BJ (cell line): ENCODE measurements around the gene JAGN1. TPM values are rescaled to one million over a fixed set of nuclear protein-coding genes. Genes with fewer than 3 reads are reported as not detected.
A peak's percentile ranks its signal among the peaks of the same experiment; 100 is the strongest.

Experiments used
- CTCF ChIA-PET: fragments of 350-600 bp; formaldehyde crosslinking; extraction: SDS; loops from one replicate; lab custom pipeline; 2021; ENCODE audit warnings: antibody characterized with exemption, inconsistent platforms; lab: Yijun Ruan, JAX
- POLR2A ChIA-PET: fragments of 300-600 bp; sonication (Branson Sonifier 250); formaldehyde crosslinking; extraction: SDS; loops from one replicate; lab custom pipeline; 2021; ENCODE audit warnings: antibody characterized with exemption; lab: Charles Lee
- DNase-seq: peaks from one replicate; pipeline ENCODE4 v3.0.0-alpha.2; 2011; ENCODE audit warnings: low read depth
- H3K27me3 ChIP-seq: 2 replicates; pipeline ENCODE4 v1.6.0; 2011; ENCODE audit warnings: low read length; ENCODE audit not compliant: control insufficient read depth, insufficient read depth
- H3K36me3 ChIP-seq: 2 replicates; pipeline ENCODE4 v1.5.1; 2011; ENCODE audit warnings: low read length; ENCODE audit not compliant: control insufficient read depth, insufficient read depth
- H3K4me3 ChIP-seq: 2 replicates; pipeline ENCODE4 v1.5.1; 2011; ENCODE audit warnings: low read depth, mild to moderate bottlenecking, control low read depth, low read length
- polyA plus RNA-seq: library from polyadenylated mRNA; depleted of rRNA; stranded (reverse); fragments of >200 nt; gene quantifications from 2 replicates; pipeline ENCODE4 v1.2.3, GENCODE V29; 2011
- TF ChIP-seq, protein P1 (sequence below): IDR thresholded peaks from 2 replicates; pipeline ENCODE4 v1.5.1; 2011; ENCODE audit warnings: low read depth, mild to moderate bottlenecking, control low read depth, inconsistent platforms, low read length, moderate library complexity; ENCODE audit not compliant: insufficient read depth

The JAGN1 gene
- polyA plus RNA-seq, 1 experiment = 47.2 TPM

DNA sequence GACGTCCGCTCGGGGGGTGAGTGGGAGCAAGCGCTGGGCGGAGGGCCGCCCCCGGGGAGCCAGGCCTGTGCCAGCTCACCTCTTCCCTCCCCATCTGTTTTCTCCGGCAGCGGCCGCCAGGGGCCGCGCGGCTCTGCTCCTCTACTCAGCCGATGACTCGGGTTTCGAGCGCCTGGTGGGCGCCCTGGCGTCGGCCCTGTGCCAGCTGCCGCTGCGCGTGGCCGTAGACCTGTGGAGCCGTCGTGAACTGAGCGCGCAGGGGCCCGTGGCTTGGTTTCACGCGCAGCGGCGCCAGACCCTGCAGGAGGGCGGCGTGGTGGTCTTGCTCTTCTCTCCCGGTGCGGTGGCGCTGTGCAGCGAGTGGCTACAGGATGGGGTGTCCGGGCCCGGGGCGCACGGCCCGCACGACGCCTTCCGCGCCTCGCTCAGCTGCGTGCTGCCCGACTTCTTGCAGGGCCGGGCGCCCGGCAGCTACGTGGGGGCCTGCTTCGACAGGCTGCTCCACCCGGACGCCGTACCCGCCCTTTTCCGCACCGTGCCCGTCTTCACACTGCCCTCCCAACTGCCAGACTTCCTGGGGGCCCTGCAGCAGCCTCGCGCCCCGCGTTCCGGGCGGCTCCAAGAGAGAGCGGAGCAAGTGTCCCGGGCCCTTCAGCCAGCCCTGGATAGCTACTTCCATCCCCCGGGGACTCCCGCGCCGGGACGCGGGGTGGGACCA lies 42.6 kb downstream of the JAGN1 start:
- H3K36me3 ChIP-seq = peaks cover 16% of the 10 kb centered on the region
- ChIA-PET POLR2A (interaction anchor here (0.6 to 0.9 kb wide), 6 partner anchors 8 to 290 kb away, joined by 3 to 4 read pairs (median 3); no protein-coding TSS in a partner anchor), CTCF (interaction anchor here (0.6 to 5.3 kb wide), 33 partner anchors 8 to 370 kb away, joined by 3 to 29 read pairs (median 4); partner anchors contain the start of genes FANCD2, IL17RC and RPUSD3)
- no peaks in the 10 kb centered on the region for H3K27me3 ChIP-seq
- DNase-seq = no peak
- TF ChIP-seq, protein P1, sequence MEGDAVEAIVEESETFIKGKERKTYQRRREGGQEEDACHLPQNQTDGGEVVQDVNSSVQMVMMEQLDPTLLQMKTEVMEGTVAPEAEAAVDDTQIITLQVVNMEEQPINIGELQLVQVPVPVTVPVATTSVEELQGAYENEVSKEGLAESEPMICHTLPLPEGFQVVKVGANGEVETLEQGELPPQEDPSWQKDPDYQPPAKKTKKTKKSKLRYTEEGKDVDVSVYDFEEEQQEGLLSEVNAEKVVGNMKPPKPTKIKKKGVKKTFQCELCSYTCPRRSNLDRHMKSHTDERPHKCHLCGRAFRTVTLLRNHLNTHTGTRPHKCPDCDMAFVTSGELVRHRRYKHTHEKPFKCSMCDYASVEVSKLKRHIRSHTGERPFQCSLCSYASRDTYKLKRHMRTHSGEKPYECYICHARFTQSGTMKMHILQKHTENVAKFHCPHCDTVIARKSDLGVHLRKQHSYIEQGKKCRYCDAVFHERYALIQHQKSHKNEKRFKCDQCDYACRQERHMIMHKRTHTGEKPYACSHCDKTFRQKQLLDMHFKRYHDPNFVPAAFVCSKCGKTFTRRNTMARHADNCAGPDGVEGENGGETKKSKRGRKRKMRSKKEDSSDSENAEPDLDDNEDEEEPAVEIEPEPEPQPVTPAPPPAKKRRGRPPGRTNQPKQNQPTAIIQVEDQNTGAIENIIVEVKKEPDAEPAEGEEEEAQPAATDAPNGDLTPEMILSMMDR = peak; percentile 89
- H3K4me3 ChIP-seq = peak overlapping the region; percentile 53

DNA sequence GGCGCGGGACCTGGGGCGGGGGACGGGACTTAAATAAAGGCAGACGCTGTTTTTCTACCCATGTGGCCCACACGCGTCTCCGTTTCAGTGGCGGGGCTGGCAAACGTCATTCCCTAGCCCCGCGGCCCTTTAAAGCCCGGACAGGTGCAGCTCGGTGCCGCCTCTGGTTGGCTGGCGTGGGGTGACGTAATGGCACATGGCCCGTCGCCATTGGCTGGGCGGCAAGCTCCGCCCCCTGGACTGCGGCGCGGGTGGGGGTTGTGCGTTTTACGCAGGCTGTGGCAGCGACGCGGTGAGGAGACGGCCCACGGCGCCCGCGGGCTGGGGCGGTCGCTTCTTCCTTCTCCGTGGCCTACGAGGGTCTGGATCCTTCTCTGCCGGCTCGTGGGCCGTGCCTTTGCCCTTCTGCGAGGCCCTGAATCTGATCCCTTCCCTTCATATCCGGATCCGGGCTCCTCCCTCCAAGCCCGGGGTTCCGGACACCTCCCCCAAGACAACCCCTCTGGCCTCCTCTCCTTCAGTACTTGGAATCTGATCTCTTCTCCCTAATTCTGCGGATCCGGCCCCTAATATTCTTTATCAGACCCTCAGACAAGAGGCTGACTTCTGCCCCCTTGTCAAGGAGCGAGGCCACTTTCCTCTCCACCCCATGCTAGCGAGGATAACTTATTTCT lies 43.3 kb downstream of the JAGN1 start, which contains the start of gene CRELD1:
Gene CRELD1, plus strand, starts transcription at position 274 of the 674 bp plus-strand sequence. CDS start 605 bp downstream, outside the sequence.
- CTCF ChIA-PET = interaction anchor here (0.6 to 5.3 kb wide), 19 partner anchors 8 to 370 kb away, joined by 3 to 29 read pairs (median 5); partner anchors contain the start of genes IL17RC and RPUSD3
- POLR2A ChIA-PET = interaction anchor here (0.6 to 0.9 kb wide), 5 partner anchors 8 to 289 kb away, joined by 3 to 4 read pairs (median 3); no protein-coding TSS in a partner anchor
- DNase-seq = peak; percentile 46
- Histone ChIP-seq H3K27me3 (no peaks in the 10 kb centered on the region), H3K36me3 (peaks cover 11% of the 10 kb centered on the region), H3K4me3 (peak within 1 kb of the TSS; percentile 53)
- TF ChIP-seq, protein P1 = no peak

DNA sequence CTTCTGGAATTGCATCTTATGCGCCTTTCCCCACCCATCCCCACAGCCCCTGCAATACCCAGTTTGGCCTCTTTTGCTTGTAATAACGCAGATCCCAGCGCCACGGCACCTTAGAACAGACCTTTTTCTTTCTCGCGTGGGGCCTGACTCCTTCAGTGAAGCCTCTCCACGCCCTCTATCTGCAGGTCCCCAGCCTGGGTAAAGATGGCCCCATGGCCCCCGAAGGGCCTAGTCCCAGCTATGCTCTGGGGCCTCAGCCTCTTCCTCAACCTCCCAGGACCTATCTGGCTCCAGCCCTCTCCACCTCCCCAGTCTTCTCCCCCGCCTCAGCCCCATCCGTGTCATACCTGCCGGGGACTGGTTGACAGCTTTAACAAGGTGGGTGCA lies 43.8 kb downstream of the JAGN1 start:
- H3K36me3 ChIP-seq = peaks cover 11% of the 10 kb centered on the region
- no peak for DNase-seq
- POLR2A ChIA-PET = no interaction called here

DNA sequence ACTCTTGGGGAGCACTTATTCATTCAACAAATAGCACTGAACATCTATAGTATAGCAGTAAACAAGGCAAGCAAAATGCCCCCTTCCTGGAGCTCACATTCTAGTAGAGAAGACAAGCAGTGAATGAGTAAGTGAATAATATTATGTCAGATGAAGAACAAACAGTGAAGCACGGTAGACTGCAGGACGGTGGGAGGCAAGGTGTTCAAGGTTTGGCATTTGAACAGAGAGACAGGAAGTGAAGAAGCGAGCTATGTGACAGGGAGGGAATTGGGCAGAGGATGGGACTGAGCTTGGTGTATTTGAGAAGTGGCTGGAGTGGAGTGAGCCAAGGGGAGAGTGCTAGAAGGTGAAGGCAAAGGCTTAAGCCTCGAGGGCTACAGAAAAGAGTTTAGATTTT lies 44.6 kb downstream of the JAGN1 start:
- Histone ChIP-seq H3K27me3 (no peaks in the 10 kb centered on the region), H3K36me3 (peaks cover 6% of the 10 kb centered on the region), H3K4me3 (no peak overlapping the region)
- TF ChIP-seq, protein P1 = no peak
- no peak for DNase-seq
- POLR2A ChIA-PET = no interaction called here
- CTCF ChIA-PET = interaction anchor here (0.6 to 3.9 kb wide), 4 partner anchors 9 to 126 kb away, joined by 3 to 19 read pairs (median 8); no protein-coding TSS in a partner anchor

More for the DNA sequence above, 43.8 kb downstream of the JAGN1 start:
- CTCF ChIA-PET = interaction anchor here (0.7 to 3.9 kb wide), 4 partner anchors 10 to 825 kb away, joined by 3 to 19 read pairs (median 8); no protein-coding TSS in a partner anchor
- TF ChIP-seq, protein P1 = peak; percentile 39
- H3K4me3 ChIP-seq = peak overlapping the region; percentile 53
- H3K27me3 ChIP-seq = no peaks in the 10 kb centered on the region
